Muscle layer of duodenum (tissue), 2 donors: ENCODE measurements around the gene GTPBP8.

Experiments used
- H3K27ac ChIP-seq: one replicate; pipeline ENCODE4 v1.7.0; 2013; ENCODE audit warnings: mild to moderate bottlenecking, low read length
- H3K27me3 ChIP-seq: one replicate; pipeline ENCODE4 v1.7.0; 2013; ENCODE audit warnings: low read depth, mild to moderate bottlenecking, control low read depth, low read length
- H3K36me3 ChIP-seq, 2 donors: one replicate each; pipeline ENCODE4 v1.7.0; 2013; ENCODE audit warnings: low read length in 2 of 2, control low read depth in 1 of 2, mild to moderate bottlenecking in 1 of 2; ENCODE audit not compliant: insufficient read depth in 2 of 2, control insufficient read depth in 1 of 2
- H3K4me1 ChIP-seq, 2 donors: one replicate each; pipeline ENCODE4 v1.7.0; 2013; ENCODE audit warnings: low read length in 2 of 2, mild to moderate bottlenecking in 2 of 2, control low read depth in 1 of 2, moderate library complexity in 1 of 2; ENCODE audit not compliant: insufficient read depth in 2 of 2, control insufficient read depth in 1 of 2
- H3K4me3 ChIP-seq, 2 donors: one replicate each; pipeline ENCODE4 v1.7.0; 2013; ENCODE audit warnings: low read length in 2 of 2, low read depth in 1 of 2, mild to moderate bottlenecking in 1 of 2
- H3K9me3 ChIP-seq, 2 donors: one replicate each; pipeline ENCODE4 v1.7.0; 2013; ENCODE audit warnings: low read length in 2 of 2, control low read depth in 1 of 2, mild to moderate bottlenecking in 1 of 2; ENCODE audit not compliant: control insufficient read depth in 1 of 2
- donor health status: healthy.

The GTPBP8 gene

DNA sequence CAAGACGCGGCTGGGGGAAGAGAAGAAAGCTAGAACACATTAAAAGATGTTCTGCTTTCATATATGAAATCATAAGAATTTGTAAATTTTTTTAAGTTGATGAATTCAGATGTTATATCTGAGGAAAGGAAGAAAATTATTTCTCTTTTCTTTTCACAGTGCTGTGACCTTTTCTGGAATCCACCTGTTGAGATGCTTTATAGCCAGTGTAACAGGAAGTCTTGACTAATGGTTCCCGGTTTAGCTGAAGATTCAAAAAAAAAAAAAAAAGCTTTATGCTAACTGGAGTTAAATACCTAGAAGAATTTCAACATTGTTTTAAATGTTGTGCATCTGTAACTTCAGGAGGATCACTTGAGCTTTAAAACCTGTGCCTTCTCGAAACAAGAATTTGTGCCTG lies 9.9 kb downstream of the GTPBP8 start:
- H3K4me1 ChIP-seq, result peaks cover 0 to 7% of the 10 kb centered on the region in 2 donors
- peaks cover 40 to 55% of the 10 kb centered on the region in 2 donors for H3K36me3 ChIP-seq
- no peaks in the 10 kb centered on the region for H3K27me3 ChIP-seq
- no peaks in the 10 kb centered on the region for H3K9me3 ChIP-seq
- H3K4me3 ChIP-seq, result no peak overlapping the region
- H3K27ac ChIP-seq, result no peak overlapping the region

DNA sequence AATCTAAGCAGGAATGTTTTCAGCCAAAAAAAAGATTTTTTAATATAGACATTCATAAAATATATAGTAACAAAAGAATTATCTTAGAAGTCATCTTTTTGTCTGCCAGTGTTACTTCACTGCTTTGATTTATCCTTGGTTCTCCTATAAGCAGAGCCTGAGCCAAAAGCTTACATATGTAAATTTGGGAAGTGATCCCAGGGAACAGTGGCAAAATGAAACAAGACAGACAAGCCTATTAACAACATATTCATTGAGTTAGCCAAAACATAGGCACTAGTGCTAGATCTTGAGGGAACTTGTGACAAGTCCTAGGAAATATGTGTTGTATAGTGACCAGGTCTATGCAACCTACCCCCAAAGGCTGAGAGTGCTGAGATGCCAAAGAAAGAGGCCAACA lies 11.3 kb downstream of the GTPBP8 start:
- Histone ChIP-seq H3K27ac (no peak overlapping the region), H3K4me3 (no peak overlapping the region), H3K36me3 (peaks cover 52 to 67% of the 10 kb centered on the region in 2 donors), H3K9me3 (no peaks in the 10 kb centered on the region), H3K27me3 (no peaks in the 10 kb centered on the region), H3K4me1 (peaks cover 0 to 7% of the 10 kb centered on the region in 2 donors)

DNA sequence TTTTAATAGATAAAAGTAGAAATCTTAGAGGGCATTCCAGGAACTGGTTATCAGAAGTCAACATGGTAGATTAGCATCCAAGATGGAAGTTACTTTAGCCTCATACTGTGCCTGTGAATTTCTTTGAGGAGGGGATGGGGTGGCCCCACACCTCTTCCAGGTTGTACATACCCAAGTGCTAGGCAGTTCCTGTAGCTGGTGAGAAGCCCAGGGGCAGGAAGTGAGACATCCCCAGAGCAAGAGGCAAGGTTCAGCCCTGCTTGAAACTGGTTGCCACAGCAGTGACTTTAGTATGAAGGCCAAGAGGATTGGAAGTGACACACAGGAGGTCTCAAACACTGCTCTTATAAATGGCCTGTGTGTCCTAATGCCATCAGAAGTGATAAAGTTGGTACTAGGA lies 11.9 kb downstream of the GTPBP8 start:
- H3K27ac ChIP-seq, result no peak overlapping the region
- H3K4me1 ChIP-seq, result peaks cover 0 to 10% of the 10 kb centered on the region in 2 donors
- H3K9me3 ChIP-seq, result no peaks in the 10 kb centered on the region
- H3K27me3 ChIP-seq, result no peaks in the 10 kb centered on the region
- H3K4me3 ChIP-seq, result no peak overlapping the region
- H3K36me3 ChIP-seq, result peaks cover 54 to 71% of the 10 kb centered on the region in 2 donors

DNA sequence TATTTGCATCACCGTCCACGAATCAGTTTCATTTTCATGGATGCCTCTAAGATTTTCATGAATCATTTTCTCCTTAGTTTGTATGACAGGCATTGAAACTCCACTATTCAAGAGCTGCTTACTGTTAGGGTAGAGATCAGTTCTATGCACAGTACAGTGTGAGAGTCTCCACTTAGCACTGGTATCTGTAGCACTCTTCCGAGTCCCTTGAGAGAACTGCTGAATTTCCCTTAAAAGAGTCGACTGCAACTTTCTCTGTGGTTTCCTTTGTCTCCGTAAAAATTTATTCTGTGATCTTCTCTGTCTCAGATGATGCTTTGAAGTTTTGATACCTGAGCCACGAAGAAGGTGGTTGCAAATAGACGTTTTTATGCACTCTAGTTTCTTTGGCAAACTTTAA lies 14.8 kb downstream of the GTPBP8 start:
- Histone ChIP-seq H3K27me3 (no peaks in the 10 kb centered on the region), H3K9me3 (no peaks in the 10 kb centered on the region), H3K36me3 (peaks cover 56 to 69% of the 10 kb centered on the region in 2 donors), H3K27ac (no peak overlapping the region), H3K4me1 (peaks cover 0 to 17% of the 10 kb centered on the region in 2 donors), H3K4me3 (no peak overlapping the region)

DNA sequence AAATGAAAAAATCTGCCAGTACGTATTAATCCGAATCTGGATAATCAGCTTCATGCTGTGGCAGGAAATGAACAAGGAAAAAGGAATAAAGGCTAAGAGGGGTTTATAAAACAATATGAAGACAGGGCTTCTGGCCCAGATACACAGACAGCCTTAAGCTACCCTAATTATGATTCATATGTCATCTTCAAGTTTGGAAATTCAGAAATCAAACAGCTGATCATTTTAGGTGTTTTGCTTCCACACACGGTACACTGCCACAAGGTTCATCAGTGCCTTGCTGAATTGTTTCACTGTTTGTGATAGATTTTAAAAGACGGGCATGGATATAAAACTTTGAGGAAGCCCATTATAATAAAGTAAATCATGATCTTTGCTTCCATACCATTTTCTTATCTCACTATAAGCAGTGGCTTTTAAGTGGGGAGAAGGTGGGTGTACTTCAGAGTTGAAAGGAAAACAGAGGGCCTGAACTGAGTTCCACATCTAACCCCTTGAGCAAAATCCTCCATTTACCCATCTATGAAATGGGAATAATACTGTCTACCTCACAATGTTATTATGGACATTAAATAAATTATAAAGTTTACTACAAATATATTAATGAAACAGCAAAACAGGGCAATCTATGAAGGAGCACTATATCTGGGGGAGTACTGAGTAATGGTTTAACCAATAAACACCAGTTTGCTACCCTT lies 15.7 kb downstream of the GTPBP8 start:
- H3K27ac ChIP-seq, result no peak overlapping the region
- no peaks in the 10 kb centered on the region for H3K27me3 ChIP-seq
- peaks cover 47 to 63% of the 10 kb centered on the region in 2 donors for H3K36me3 ChIP-seq
- H3K9me3 ChIP-seq, result no peaks in the 10 kb centered on the region
- H3K4me1 ChIP-seq, result peaks cover 0 to 17% of the 10 kb centered on the region in 2 donors
- H3K4me3 ChIP-seq, result no peak overlapping the region

DNA sequence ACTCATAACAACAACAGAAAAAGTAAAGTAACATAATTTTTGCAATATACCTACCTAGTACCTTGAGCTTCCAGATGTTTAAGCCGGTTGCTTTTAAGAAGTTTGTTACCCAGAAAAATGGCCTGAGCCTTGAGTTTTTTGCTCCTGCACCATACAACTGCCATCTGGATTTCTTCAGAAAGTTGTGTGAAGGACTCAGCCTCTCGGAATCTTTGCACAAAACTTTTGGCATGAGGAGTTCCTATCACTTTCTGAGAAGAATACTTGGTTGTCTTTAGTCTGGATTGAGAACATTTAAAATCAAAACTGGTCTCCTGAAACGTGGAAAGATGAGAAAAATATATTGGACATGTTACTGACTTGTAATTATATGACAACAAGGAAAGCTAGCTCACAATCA lies 17.3 kb downstream of the GTPBP8 start:
- Histone ChIP-seq H3K27ac (no peak overlapping the region), H3K9me3 (no peaks in the 10 kb centered on the region), H3K4me3 (no peak overlapping the region), H3K4me1 (peaks cover 0 to 10% of the 10 kb centered on the region in 2 donors), H3K27me3 (no peaks in the 10 kb centered on the region), H3K36me3 (peaks cover 36 to 67% of the 10 kb centered on the region in 2 donors)

DNA sequence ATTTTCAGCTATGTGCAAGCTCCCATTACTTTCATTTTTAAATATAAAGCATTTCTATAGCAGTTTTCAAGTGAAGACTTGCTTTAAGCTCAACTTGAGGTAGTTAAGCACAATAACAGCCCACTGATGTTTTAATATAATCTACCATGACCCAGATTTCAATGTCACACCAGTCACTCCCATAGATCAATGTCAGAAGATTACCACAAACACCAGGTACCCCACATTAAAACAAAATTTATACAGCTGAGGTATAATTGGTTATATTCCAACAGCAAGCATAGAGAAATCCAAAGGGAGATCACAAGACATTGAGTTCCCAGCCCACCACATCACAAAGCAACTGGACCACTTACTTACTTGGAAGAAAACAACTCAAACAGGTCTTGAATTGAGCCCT lies 22.8 kb downstream of the GTPBP8 start:
- H3K4me1 ChIP-seq, result peaks cover 0 to 9% of the 10 kb centered on the region in 2 donors
- H3K4me3 ChIP-seq, result no peak overlapping the region
- H3K27ac ChIP-seq, result no peak overlapping the region
- H3K27me3 ChIP-seq, result no peaks in the 10 kb centered on the region
- peaks cover 20 to 31% of the 10 kb centered on the region in 2 donors for H3K36me3 ChIP-seq
- H3K9me3 ChIP-seq, result no peaks in the 10 kb centered on the region

DNA sequence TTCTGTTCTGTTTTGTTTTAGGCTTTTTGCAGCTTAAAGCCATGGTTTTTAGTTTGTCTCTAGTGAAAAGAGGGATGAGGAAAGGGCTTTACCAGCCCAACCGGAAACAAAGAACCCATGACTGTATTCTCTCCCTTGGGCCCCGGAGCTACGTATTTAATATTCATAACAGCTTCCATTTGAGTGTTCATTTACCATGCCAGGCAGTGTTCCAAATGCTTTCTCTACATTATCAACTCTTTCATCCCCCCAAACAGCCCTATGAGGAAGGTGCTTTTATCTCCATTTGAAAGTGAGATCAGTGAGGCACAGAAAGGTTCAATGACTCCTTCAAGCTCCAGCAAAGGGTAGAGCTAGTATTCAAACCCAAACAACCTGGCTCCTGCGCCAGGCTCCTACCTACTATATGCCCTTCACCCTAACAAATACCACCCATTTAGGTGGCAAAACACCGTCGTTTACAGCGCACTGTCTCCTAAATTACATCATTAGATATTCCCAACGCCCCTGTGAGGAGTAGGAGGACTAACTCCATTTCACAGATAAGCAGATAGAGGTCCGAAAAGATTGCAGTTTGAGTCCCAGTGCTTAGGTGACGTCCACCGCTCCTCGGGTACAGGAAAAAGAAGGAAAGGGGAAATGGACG lies 27.9 kb downstream of the GTPBP8 start:
- no peaks in the 10 kb centered on the region for H3K9me3 ChIP-seq
- peaks cover 8 to 15% of the 10 kb centered on the region in 2 donors for H3K4me1 ChIP-seq
- H3K4me3 ChIP-seq, result peak overlapping the region; percentile 87 to 89
- H3K27me3 ChIP-seq, result no peaks in the 10 kb centered on the region
- peak overlapping the region; percentile 93 for H3K27ac ChIP-seq
- H3K36me3 ChIP-seq, result peaks cover 12 to 17% of the 10 kb centered on the region in 2 donors

DNA sequence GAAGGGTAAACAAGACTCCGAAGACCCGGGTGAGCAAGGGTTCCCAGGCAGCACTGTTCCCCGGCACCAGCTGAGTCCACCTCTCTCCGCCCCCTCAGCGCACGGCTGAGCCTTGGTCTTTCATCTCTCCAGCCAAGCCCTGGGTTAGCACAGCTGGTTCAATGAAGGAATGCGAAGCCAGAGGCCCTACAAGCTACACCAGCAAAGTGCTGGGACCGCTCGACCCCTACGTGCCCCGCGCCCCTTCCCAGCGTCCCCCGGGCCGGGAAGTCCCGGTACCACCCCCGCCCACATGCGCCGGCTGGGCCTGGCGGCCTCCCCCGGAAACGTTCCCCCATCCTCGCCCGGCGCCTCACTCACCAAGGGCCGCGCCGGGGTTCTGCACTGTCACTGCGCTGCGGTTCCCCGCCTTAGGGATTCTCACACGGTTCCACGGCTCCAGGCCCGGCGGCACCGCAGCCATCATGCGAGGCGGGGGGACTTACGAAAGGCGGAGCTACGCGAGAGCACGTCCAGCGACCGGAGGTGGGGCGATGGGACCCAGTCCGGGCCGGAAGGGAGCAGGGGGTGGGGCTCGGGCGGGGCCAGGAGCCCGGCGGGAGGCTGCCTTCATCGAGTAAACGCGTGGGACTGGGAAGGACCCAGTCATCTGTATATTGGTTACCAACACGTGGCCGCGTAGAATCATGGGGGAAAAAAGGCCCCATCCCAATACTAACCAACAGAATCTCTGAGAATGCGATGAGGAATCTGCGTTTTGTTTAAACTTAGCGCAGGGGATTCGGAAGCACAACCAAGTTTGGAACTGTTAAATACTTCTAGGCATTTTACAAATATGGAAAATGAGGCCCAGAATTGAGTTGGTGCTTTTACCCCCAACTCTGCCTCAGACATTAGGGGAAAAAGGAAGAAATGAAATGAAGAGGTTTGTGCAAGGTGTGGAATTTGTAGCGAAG lies 28.7 kb downstream of the GTPBP8 start:
- Histone ChIP-seq H3K4me1 (peaks cover 8 to 15% of the 10 kb centered on the region in 2 donors), H3K9me3 (no peaks in the 10 kb centered on the region), H3K27ac (peak overlapping the region; percentile 95), H3K27me3 (no peaks in the 10 kb centered on the region), H3K36me3 (peaks cover 12 to 14% of the 10 kb centered on the region in 2 donors), H3K4me3 (peak overlapping the region; percentile 87 to 89)

DNA sequence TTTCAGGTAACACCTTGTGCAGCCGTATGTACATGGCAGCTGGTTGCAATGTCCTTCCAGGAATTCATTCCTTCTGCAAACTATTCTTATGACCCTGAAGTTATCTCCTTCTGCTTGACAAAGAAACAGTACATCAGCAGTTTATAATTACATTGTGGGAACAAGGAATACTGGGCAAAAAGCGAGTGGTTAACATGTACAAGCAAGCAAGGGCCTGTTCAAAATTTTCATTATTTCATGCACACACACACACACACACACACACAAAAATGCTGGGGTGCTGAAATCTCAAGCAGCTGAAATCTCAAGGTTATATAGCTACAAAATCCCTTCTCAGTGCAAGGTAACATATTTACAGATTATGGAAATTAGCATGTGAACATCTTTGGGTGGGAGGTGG lies 30.7 kb downstream of the GTPBP8 start:
- Histone ChIP-seq H3K27ac (no peak overlapping the region), H3K36me3 (peaks cover 0 to 2% of the 10 kb centered on the region in 2 donors), H3K4me3 (no peak overlapping the region), H3K4me1 (peaks cover 8 to 15% of the 10 kb centered on the region in 2 donors), H3K9me3 (no peaks in the 10 kb centered on the region), H3K27me3 (no peaks in the 10 kb centered on the region)

DNA sequence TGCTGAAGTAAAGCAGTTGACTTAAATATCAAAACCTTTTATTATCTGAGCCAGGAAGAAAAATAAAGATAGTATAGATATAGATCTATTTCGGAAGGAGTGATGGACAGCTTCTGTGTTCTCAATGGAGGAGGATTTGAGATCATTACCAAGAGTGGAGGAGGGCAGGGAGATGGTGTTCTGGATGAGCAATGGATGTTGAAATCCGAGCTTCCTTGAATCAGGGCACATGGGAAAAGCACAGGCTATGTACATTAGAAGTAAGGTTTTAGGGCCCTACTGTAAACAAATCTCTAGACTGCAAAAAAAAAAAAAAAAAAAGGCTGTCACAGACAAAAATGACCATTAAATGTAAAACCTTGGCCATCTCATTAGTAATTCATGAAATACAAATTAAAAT lies 43.2 kb downstream of the GTPBP8 start:
- H3K4me1 ChIP-seq, result no peaks in the 10 kb centered on the region
- H3K36me3 ChIP-seq, result no peaks in the 10 kb centered on the region
- H3K4me3 ChIP-seq, result no peak overlapping the region
- no peaks in the 10 kb centered on the region for H3K27me3 ChIP-seq
- no peaks in the 10 kb centered on the region for H3K9me3 ChIP-seq
- no peak overlapping the region for H3K27ac ChIP-seq
